HG03280 (cell line): ENCODE data around the gene CNTNAP2.

ENCODE experiments used
- ATAC-seq: cut with Tn5 transposase; IDR thresholded peaks from one replicate; pipeline ENCODE4 v1.9.1; 2021; ENCODE audit warnings: mild to moderate bottlenecking, moderate library complexity; ENCODE audit not compliant: unreplicated experiment

The CNTNAP2 gene

DNA sequence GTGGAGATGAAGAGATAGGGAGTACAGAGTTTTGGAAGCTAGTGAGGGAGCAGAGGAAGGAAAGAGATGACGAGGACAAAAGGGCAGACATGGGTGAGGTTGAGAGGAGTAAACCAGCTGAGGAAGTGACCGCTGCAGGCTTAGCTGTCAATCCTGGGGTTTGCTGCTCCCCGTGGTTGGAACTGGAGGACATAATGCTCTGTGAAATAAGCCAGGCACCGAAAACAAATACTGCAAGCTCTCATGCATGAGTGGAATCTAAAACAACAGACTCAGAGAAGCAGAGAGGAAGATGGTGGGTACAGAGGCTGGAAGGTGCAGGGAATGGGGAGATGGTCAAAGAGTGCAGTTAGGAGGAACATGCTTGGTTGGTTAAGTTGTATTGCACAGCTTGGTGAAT lies 1991.8 kb downstream of the CNTNAP2 start:
- ATAC-seq = no peak

DNA sequence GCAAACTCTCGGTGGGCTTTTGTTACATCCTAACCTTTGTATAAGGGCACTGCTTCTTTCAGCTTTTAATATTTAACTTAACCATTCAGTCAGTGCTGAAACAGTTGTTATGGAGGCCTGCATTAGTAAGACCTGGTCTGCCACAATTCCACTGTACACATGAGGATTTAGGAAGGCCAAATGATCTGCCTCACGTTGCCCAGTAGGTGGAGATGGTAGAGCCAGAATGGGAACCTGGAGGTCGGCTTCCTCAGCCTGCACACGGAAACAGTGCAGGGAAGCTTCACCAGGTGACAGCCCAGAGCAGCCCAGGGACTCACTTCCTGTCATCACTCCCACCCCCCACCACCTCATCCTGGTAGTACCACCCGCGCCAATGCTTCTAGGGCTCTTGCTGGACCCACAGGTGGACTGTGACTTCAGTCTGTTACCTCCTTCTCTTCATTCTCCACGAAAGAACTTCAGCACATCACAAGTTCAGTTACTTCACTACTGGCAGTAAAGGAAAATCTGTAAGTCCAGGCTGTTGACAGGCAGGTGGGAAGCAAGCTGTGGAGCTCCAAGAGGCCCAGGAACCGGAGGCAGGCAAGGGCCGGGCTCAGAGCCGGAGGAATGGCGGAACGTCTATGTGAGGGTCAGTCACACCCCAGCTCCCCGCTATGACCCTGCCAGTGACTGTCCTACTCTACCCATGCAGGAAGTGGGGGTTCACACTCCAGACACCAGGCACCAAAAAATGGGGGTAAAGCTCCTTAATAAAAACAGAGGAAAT lies 1993.7 kb downstream of the CNTNAP2 start:
- ATAC-seq = no peak

DNA sequence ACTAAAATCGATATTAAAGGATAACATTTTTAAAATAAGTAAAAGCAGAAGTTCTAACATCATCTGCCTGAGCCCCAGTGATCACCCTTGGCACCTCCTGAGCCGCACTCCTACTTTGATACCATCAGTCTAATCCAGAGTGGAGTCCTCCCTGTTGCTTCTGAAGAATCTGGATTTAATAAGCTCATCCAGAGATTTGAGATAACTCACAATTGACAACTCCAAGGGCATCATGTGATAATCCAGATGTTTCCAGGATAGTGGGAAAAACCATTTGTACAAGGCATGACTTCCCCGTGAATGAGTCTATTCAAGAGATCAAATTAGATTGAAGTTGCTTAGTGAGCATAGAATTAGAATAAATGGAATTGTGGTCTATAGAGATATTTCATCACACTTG lies 1998.2 kb downstream of the CNTNAP2 start:
- no peak for ATAC-seq

DNA sequence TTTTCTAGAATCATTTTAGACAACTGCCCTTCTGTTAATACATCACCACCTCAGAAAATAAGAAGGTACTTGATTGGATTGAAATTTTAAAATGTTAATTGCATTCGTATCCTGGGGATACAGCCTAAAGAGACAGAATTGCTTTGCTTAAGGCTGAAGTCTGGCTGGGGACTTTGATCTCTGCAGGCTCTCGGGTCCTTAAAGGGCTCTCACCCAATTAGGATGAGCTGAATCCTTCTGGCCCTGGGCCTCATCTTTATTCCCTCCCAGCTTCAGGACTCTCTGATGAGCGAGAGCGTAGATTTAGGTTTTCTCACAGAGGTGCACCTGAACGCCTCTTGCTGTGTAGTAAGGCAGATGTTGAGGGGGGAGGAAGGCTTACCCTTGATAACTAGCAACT lies 1998.7 kb downstream of the CNTNAP2 start:
- no peak for ATAC-seq

DNA sequence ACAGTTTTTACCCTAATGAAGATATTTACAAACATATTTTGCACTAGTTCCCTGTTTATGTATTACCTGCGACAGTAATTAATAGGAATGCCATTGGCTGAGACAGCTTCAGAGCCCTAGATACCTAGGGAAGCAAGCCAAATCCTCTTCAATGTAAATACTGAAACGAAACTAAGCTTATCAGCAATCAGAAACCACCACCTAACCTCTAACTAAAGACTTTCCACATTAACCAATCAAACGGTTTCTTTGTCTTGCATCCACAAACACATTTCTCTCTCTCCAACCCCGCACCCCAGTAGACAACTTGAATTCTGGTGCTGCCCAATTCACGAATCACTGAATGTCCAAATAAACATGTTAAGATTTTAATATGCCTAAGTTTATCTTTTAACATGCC lies 1999.6 kb downstream of the CNTNAP2 start:
- ATAC-seq = no peak

DNA sequence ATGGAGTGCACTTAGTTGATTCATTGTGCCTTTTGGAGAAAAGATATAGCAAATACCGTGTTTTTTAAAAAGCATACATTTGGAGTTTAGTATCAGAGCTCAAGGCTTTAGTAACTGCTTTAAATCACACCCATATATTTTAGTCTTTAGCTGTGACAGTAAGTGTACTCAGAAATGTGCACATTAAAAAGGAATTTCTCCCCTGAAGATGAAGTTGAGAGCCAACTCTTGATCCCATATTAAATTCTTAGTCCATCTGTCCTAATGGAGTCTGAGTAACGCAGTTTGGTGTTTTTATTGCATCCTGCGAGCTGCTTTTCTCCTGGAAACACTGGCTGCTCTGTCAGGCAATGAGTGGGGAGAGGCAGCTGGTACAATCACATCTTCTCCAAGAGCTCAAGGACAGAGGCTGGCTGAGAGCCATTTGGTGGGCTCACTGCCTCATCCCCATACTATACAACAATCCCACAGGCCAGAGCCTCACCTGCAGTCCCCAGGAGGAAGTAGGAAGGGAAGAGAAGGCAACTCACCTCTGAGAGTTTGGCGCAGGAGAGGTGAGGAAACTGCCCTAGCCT lies 2000.3 kb downstream of the CNTNAP2 start:
- ATAC-seq = no peak

DNA sequence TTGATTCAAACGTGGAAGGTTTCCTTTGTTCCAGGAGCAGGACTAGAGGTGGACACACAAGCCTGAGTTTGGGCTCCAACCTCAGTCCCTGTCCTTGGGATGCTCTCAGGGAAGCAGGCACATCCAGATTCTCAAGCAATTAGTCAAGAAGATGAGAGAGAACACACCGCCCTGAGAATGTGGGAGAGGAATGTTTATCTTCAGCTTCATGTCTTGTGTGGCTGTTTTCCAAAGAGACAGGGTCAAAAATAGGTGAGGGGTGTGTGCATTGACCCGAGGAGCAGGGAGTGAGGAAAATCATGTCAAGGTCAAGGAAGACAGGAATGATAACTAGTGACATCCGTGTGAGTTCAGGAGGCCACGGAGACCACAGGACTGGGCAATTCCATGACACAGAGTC lies 2001.8 kb downstream of the CNTNAP2 start:
- no peak for ATAC-seq

DNA sequence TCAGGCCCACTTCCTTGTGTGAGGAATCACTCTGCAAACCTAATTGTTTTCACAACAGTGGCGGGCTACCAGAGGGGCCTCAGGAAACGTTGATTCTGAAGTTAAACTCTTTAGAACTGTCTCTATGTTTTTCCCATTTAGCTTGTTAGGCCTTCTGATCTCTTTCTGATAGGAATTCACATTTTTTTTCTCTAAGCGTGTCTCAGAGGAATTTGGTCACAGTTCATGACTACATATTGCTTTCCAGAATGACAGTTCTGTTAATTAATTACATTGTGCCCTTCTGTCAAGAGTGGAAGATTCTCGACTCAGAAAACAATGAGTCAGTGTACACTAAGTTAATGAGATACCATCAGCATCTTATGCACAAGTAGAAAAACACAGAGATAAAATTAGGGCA lies 2004.8 kb downstream of the CNTNAP2 start:
- no peak for ATAC-seq

DNA sequence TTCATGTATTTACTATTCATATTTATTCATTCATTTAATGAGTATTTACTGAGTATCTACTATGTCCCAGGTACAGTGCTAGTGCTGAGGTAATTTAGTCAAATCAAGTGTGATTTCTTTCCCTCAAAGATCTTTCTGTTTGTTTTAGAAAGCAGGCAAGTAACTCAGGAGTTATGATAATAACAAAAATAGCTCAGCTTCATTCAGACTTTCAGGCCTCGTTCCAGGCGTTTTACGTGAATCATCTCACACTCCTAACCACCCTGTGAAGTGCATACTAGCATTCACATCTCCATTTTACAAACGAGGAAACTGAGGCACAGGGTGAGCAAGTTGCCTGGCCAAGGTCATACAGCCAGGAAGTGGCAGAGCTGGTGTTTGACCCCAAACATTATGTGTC lies 2005.2 kb downstream of the CNTNAP2 start:
- no peak for ATAC-seq

DNA sequence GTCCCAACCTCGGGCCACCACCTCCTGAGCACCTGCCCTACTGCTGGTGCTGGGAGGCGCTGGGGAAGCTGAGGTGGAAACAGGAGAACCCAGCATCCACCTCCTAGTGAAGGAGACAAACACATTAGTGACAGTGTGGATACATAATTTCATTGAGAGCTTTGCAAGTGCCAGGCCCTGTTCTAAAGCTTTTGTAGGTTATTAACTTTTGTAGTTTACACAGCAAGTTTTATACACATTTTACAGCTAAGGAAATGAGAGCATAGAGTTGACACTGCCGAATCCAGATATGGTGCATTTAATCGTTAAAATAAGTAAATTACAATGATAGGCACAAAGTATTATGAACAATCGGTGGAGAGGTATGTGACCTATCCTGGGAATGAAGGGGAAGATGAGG lies 2007.9 kb downstream of the CNTNAP2 start:
- ATAC-seq = no peak

DNA sequence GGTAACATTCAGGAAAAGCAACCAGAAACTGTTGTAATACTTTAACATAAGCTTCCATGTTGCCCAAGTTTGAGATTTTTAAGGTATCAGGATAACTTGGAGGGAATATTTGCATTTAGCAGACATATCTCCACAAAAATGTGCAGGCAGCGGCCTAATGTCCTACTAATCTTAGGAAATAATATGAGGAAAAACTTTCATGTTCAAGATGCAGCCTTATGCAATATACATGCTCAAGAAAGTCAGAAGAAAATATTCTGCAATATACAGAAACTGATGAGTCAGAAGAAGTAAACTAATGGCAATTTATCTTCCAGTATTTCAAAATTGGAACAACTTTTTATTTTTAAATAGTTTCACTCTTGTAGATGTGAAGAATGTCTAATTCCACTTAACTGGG lies 2010.8 kb downstream of the CNTNAP2 start:
- no peak for ATAC-seq

DNA sequence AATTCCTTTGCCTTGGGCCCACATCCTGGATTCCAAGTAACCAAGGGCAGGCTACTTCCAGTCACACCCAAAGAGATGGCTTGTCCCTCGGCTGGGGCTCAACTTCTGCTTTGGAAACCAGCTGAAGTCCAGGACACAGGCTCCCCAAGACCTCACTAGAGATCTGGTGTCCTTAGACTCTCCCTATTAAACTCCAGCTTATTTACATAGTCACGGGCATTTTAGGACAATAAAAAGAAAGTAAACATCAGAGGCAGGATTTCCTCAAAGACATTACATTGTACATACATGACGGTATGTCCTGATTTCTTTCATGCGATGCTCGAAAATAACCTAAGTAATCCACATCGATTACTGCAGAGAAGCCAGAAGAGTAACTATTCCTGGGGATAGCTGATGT lies 2012.4 kb downstream of the CNTNAP2 start:
- ATAC-seq = no peak

DNA sequence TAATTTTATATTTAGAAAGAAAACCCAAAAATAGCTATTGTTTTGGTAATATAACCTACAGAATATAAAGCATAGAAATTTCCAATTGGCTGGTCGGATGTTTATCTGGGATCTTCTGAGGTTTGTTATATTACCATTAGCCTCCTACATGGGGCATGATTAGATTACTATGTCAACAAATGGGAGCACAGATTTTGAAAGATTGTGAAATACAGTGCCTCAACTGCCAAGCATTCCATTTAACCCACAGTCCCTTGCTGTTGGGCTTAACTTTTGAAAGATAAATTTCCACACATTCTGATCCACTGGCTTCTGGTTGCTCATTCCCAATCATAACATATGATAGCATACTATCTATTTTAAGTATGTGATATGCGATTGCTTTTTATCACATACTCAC lies 2018.5 kb downstream of the CNTNAP2 start:
- no peak for ATAC-seq

DNA sequence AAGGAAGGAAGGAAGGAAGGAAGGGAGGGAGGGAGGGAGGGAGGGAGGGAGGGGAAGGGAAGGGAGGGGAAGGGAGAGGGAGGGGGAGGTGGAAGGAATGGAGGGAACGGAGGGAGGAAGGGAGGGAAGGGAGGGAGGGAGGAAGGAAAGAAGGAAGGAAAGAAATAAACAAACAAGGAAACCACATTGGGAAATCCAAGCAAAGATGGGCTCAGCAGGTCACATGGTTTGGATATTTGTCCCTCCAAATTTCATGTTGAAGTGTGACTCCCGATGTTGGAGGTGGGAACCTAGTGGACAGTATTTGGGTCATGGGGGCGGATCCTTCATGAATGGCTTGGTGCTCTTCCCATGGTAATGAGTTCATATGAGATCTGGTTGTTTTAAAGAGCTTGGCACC lies 2019.4 kb downstream of the CNTNAP2 start:
- no peak for ATAC-seq

DNA sequence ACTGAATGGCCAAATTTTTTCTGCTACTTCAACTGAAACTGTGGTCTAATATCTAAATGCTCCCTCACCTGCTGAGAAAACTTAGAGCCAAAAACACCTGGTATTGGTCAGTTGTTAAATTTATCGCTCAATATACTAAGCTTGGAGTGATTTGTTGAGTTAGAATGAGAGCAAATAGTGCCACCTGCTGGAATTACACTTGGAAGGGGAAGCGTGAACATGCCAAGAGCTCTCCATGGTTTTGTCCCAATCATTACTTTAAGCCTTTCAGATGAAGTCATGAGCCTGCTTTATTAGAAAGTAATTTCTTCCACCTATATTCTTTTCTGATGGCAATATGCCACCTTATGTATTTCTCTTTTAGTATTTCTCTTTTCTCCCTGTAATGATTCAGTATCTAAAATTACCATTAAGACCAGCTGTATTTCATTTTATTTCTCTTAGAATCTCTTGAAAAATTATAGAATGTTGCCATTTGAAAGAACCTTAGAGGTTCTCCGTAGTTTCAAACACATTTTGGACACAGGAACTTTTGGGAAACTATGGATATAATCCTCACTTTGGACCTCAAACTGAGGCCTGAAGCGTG lies 2026.2 kb downstream of the CNTNAP2 start:
- ATAC-seq = no peak

DNA sequence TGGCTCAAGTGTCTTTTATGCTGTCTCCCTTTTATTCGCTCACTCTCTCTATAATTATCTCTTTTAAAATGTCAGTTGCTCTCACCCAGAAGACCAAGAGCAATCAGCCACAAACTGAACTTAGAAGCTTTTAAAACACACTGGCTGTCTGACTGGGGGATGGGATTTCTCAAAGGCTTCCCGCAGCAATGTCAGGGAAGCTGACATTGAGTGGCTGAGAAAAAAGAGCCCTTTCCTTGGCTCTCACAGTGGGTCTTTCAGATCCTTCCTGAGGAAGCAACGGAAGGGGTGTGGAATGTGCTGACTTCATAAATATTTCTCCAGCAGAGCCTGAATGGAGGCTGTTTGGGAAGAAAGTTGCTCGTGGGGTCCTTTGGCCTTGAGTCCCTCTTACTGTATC lies 2028.2 kb downstream of the CNTNAP2 start:
- no peak for ATAC-seq

DNA sequence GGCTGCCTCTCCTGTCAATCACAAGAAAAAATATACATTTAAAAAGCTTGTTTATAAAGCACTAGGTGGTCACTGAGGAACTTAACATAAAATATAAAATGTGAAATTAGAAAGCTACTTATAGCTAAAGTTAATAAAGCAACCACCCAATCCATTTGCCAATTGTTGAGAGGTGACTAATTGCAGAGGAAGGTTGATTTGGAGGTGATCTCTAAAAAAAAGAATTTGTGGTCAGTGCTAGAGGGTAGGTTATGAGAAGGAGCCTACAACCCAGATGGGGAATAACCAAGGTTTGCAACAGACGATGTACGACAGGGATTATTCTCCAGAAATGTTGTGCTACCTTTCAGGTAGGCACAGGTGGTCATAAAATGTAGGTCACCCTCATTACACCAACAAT lies 2029.7 kb downstream of the CNTNAP2 start:
- no peak for ATAC-seq

DNA sequence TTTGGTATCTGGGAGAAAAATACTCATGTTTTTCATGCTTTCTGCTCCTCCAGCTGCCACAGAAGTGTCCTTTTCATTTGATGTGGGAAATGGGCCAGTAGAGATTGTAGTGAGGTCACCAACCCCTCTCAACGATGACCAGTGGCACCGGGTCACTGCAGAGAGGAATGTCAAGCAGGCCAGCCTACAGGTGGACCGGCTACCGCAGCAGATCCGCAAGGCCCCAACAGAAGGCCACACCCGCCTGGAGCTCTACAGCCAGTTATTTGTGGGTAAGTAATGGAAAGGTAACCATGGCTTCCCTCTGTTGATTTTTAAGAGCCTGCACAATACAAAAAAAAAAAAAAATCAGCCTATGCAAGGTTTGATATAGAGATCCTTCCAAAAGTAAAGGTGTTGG lies 2030.8 kb downstream of the CNTNAP2 start:
- no peak for ATAC-seq

DNA sequence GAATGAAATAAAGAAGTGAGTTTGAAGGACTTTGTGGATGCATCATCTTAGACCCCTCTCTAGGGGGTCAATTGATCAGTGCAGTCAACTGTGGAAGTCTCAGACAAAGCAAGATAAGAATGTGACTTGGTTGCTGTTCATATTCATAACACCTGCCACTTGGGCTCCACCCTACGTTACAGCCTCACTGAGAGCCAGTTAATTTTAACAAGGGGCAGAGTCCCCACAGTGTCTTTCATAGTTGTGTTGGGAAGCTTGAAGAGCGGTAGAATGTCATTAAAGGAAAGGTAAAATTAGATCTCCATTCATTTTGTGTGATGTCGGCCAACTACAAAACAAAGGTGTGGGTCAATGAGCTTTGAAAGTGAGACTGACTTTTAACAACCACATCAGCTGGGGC lies 2031.9 kb downstream of the CNTNAP2 start:
- no peak for ATAC-seq

DNA sequence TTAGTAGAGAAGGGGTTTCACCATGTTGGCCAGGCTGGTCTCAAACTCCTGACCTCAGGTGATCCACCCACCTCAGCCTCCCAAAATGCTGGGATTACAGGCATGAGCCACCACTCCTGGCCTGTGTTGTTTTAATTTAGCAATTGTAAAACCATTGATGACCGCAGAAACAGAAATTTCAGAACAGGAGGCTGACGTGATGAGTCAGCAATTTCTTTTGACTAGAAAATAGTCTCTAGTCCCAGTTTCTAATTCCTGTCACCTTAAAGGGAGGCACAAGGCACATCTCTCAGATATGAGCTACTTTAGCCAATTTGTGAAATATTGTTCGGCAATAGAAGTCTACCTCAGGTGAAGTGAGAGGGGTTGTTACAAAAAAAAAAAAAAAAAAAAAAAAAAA lies 2033.1 kb downstream of the CNTNAP2 start:
- ATAC-seq = no peak

DNA sequence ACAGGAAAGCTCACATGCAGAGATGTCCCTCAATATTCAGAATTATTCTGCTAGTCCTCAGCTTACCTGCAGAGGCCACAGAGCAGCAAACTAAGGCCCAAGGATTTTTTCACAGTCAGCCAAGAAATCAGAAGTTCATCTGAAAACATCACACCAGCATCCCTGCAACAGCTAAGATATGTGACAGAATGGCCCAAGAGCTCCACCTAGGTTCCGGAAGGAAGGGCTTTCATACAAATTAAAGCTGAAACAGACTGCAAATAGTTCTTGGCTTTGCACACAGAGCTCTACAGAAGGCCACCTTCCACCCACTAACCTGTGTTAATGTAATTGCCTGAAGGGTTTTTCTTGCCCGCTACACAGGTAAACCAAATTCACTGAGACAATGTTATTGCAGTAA lies 2035.2 kb downstream of the CNTNAP2 start:
- ATAC-seq = no peak

DNA sequence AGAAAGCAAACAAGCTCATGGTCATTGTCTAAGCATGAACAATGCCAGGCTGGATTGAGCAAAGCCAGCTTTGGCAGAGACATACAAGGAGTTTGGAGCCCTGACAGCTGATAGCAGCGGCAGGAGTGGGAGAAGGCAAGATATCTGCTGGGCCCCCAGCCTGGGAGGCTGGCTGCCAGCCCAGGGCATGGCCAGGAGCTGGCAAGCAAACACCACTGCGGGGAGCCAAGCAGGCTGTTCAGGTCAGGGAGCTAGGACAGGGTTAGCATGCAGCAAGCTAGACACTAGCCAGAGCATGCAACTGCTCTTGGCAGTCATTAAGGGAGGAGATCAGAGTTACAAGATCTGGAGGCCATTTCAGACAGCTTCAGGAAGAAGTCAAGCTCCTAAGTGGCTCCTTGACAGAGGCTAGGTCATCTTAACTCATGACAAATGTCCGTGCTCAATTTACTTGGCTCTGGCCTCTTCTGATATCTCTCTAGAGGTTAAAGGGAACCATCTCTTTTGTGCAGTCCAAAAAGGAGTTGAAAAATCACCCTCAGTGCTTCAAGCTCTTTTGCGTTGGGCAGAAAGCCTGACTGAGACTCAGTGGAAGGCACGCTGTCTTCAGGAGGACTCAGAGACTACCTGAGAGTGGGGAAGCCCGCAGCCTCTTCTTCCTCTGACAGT lies 2037.1 kb downstream of the CNTNAP2 start:
- no peak for ATAC-seq
